RWPE2 (cell line): ENCODE data around the gene NUAK1.
A peak's percentile ranks its signal among the peaks of the same experiment; 100 is the strongest.

ENCODE experiments used
- ATAC-seq: fragments of 200-7000 bp; cut with Tn5 transposase; 3 replicates; pipeline ENCODE4 v1.9.1; 2021; ENCODE audit warnings: low read depth
- DNase-seq: peaks from one replicate; pipeline ENCODE4 v3.0.0-alpha.2; 2020; ENCODE audit warnings: low spot score
- H3K27ac ChIP-seq: fragments of 450-650 bp; 2 replicates; pipeline ENCODE4 v1.5.1; 2017; ENCODE audit warnings: mild to moderate bottlenecking; ENCODE audit not compliant: poor library complexity, severe bottlenecking
- H3K27me3 ChIP-seq: fragments of 250-450 bp; sonication (Bioruptor Pico); 2 replicates; pipeline ENCODE4 v1.5.1; 2021; ENCODE audit warnings: mild to moderate bottlenecking, moderate library complexity; ENCODE audit not compliant: insufficient read depth, poor library complexity, severe bottlenecking
- H3K36me3 ChIP-seq: fragments of 250-450 bp; sonication (Bioruptor Pico); 2 replicates; pipeline ENCODE4 v1.5.1; 2020; ENCODE audit warnings: low read depth, mild to moderate bottlenecking, moderate library complexity
- H3K4me1 ChIP-seq: fragments of 250-450 bp; sonication (Bioruptor Pico); 2 replicates; pipeline ENCODE4 v1.5.1; 2021; ENCODE audit warnings: mild to moderate bottlenecking, moderate library complexity; ENCODE audit not compliant: insufficient read depth, poor library complexity, severe bottlenecking
- H3K4me3 ChIP-seq: fragments of 250-450 bp; sonication (Bioruptor Pico); 2 replicates; pipeline ENCODE4 v1.5.1; 2021; ENCODE audit warnings: mild to moderate bottlenecking, moderate library complexity; ENCODE audit not compliant: severe bottlenecking
- H3K9me3 ChIP-seq: fragments of 250-450 bp; sonication (Bioruptor Pico); 2 replicates; pipeline ENCODE4 v1.5.1; 2021; ENCODE audit warnings: mild to moderate bottlenecking, moderate library complexity; ENCODE audit not compliant: severe bottlenecking
- CTCF ChIP-seq: fragments of 450-650 bp; IDR thresholded peaks from one replicate; pipeline ENCODE4 v1.5.1; 2017; ENCODE audit warnings: mild to moderate bottlenecking, moderate library complexity; ENCODE audit not compliant: poor library complexity, severe bottlenecking

Gene NUAK1

DNA sequence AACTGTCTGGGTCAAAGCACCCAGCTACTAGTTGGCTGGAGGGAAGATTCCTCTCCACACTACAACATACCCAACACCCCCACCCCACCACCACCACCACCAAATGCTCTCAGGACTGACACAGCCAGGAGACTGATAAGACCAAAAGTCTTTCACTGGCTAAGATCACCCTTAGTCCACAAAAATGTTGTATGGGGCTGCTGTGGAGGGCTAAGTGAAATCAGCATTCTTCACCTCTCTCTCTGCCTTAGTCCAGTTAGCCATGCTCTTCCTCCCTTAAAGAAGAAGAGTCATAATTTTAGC is 106.2 kb downstream of the NUAK1 start:
- peak overlapping the region; percentile 92 for H3K27ac ChIP-seq
- no peak for TF ChIP-seq CTCF
- DNase-seq (no peak), ATAC-seq (no peak)
- no peak overlapping the region for H3K4me3 ChIP-seq
- no peaks in the 10 kb centered on the region for H3K36me3 ChIP-seq
- no peaks in the 10 kb centered on the region for H3K9me3 ChIP-seq
- no peaks in the 10 kb centered on the region for H3K27me3 ChIP-seq
- peaks cover 28% of the 10 kb centered on the region for H3K4me1 ChIP-seq

GRCh38 chr12:106031761-106032622 is 106.8 kb downstream of the NUAK1 start:
- H3K9me3 ChIP-seq = no peaks in the 10 kb centered on the region
- TF ChIP-seq CTCF = peak; percentile 22
- H3K4me3 ChIP-seq = no peak overlapping the region
- peaks cover 28% of the 10 kb centered on the region for H3K4me1 ChIP-seq
- no peaks in the 10 kb centered on the region for H3K27me3 ChIP-seq
- no peak for ATAC-seq
- peak overlapping the region; percentile 92 for H3K27ac ChIP-seq
- no peak for DNase-seq
- no peaks in the 10 kb centered on the region for H3K36me3 ChIP-seq

GRCh38 chr12:106030210-106031071 is 108.3 kb downstream of the NUAK1 start:
- no peaks in the 10 kb centered on the region for H3K36me3 ChIP-seq
- H3K27ac ChIP-seq = peak overlapping the region; percentile 92
- H3K4me1 ChIP-seq = peaks cover 28% of the 10 kb centered on the region
- TF ChIP-seq CTCF = no peak
- DNase-seq (peak; percentile 78), ATAC-seq (peak; percentile 92)
- no peak overlapping the region for H3K4me3 ChIP-seq
- no peaks in the 10 kb centered on the region for H3K9me3 ChIP-seq
- H3K27me3 ChIP-seq = no peaks in the 10 kb centered on the region

GRCh38 chr12:106029532-106029931 is 109.2 kb downstream of the NUAK1 start:
- H3K27me3 ChIP-seq = no peaks in the 10 kb centered on the region
- no peak for TF ChIP-seq CTCF
- peaks cover 28% of the 10 kb centered on the region for H3K4me1 ChIP-seq
- ATAC-seq = no peak
- no peak overlapping the region for H3K4me3 ChIP-seq
- H3K27ac ChIP-seq = peak overlapping the region; percentile 92
- no peak for DNase-seq
- no peaks in the 10 kb centered on the region for H3K9me3 ChIP-seq
- no peaks in the 10 kb centered on the region for H3K36me3 ChIP-seq
